HepG2 (cell line): Measurements from ENCODE around the gene FAM118B. TPM values are rescaled to one million over a fixed set of nuclear protein-coding genes. Genes with fewer than 3 reads are reported as not detected.
A peak's percentile ranks its signal among the peaks of the same experiment; 100 is the strongest.

Experiments
- CBX1 ChIP-seq: IDR thresholded peaks from one replicate; pipeline ENCODE4 v1.6.1; 2016; ENCODE audit warnings: antibody characterized with exemption, low read depth
- ISX ChIP-seq: sonication (generic); formaldehyde crosslinking; conservative IDR thresholded peaks from 2 replicates; pipeline ENCODE4 v1.5.0; 2020; ENCODE audit warnings: missing genetic modification reagents
- KDM4B ChIP-seq: sonication (generic); formaldehyde crosslinking; IDR thresholded peaks from 2 replicates; pipeline ENCODE4 v1.4.0; 2020; ENCODE audit warnings: missing genetic modification reagents
- KDM5B ChIP-seq: sonication (generic); formaldehyde crosslinking; IDR thresholded peaks from 2 replicates; pipeline ENCODE4 v1.4.0; 2020; ENCODE audit warnings: missing genetic modification reagents, mild to moderate bottlenecking, borderline replicate concordance
- MAX ChIP-seq: IDR thresholded peaks from 2 replicates; pipeline ENCODE4 v1.6.1; 2012; ENCODE audit warnings: inconsistent platforms
- NFE2L1 ChIP-seq: sonication (generic); formaldehyde crosslinking; IDR thresholded peaks from 2 replicates; pipeline ENCODE4 v1.4.0; 2020; ENCODE audit warnings: missing genetic modification reagents, mild to moderate bottlenecking, borderline replicate concordance
- NR0B2 ChIP-seq: sonication (generic); formaldehyde crosslinking; IDR thresholded peaks from 2 replicates; pipeline ENCODE4 v1.4.0; 2020; ENCODE audit warnings: mild to moderate bottlenecking, missing genetic modification reagents
- PLRG1 ChIP-seq: fragments of 450-650 bp; conservative IDR thresholded peaks from 2 replicates; pipeline ENCODE4 v1.6.1; 2016
- RBFOX2 ChIP-seq: fragments of 200-400 bp; formaldehyde crosslinking; IDR thresholded peaks from 2 replicates; pipeline ENCODE4 v1.6.1; 2017; ENCODE audit warnings: low read depth, mild to moderate bottlenecking, low read length
- RFX1 ChIP-seq: fragments of 450-650 bp; IDR thresholded peaks from 2 replicates; pipeline ENCODE4 v1.6.1; 2017
- STAT5B ChIP-seq: sonication (generic); formaldehyde crosslinking; IDR thresholded peaks from 2 replicates; pipeline ENCODE4 v1.4.0; 2020; ENCODE audit warnings: missing genetic modification reagents
- ZBTB4 ChIP-seq: sonication (generic); formaldehyde crosslinking; IDR thresholded peaks from 2 replicates; pipeline ENCODE4 v1.4.0; 2020; ENCODE audit warnings: missing genetic modification reagents, mild to moderate bottlenecking, borderline replicate concordance
- ZNF362 ChIP-seq: sonication (generic); formaldehyde crosslinking; IDR thresholded peaks from 2 replicates; pipeline ENCODE4 v1.4.0; 2020; ENCODE audit warnings: missing genetic modification reagents, mild to moderate bottlenecking, borderline replicate concordance
- ZNF549 ChIP-seq: sonication (generic); formaldehyde crosslinking; IDR thresholded peaks from 2 replicates; pipeline ENCODE4 v1.5.0; 2020; ENCODE audit warnings: missing genetic modification reagents
- ZNF564 ChIP-seq: sonication (generic); formaldehyde crosslinking; IDR thresholded peaks from 2 replicates; pipeline ENCODE4 v1.8.1; 2023; ENCODE audit warnings: mild to moderate bottlenecking, missing genetic modification reagents
- ZNF687 ChIP-seq: sonication (generic); formaldehyde crosslinking; IDR thresholded peaks from 2 replicates; pipeline ENCODE4 v1.5.1; 2020; ENCODE audit warnings: mild to moderate bottlenecking, missing genetic modification reagents, moderate library complexity
- ZNF747 ChIP-seq: sonication (generic); formaldehyde crosslinking; IDR thresholded peaks from 2 replicates; pipeline ENCODE4 v1.8.1; 2023; ENCODE audit warnings: missing genetic modification reagents, mild to moderate bottlenecking, borderline replicate concordance
- ZNF772 ChIP-seq: sonication (generic); formaldehyde crosslinking; IDR thresholded peaks from 2 replicates; pipeline ENCODE4 v1.5.0; 2020; ENCODE audit warnings: mild to moderate bottlenecking, missing genetic modification reagents
- polyA plus RNA-seq, 8 experiments: library from polyadenylated mRNA; depleted of rRNA in 3 of 8; stranded (reverse) in 7 of 8; unstranded in 1 of 8; fragments of >200 nt; fragmentation: Illumina TruSeq in 4 of 8; extraction: Trizol in 4 of 8; gene quantifications; 2 replicates each; pipeline versions ENCODE4 v1.2.1 to v1.2.3, GENCODE V29; 2011 to 2016; ENCODE audit warnings: low read depth in 4 of 8, missing spikeins in 1 of 8, mixed read lengths in 1 of 8; ENCODE audit not compliant: insufficient read depth in 1 of 8
- total RNA-seq, 5 experiments: library from RNA; depleted of rRNA; stranded (reverse); fragments of >200 nt; fragmentation: Illumina TruSeq; extraction: Trizol; gene quantifications; 2 replicates each; pipeline ENCODE4 v1.2.3, GENCODE V29; 2016; ENCODE audit warnings: low read depth in 1 of 5

The FAM118B gene
- total and polyA plus RNA-seq, 2 of the 13 experiments (the other 11 are each of a cell fraction or from before 2014, with no cell fraction given) = 10.2 to 25.7 TPM

GRCh38 chr11:126186025-126186698, 25.4 kb upstream of the FAM118B start (continued):
- TF ChIP-seq KDM5B (CRISPR knock-in tag) (0 out of 2 replicates have a peak, but pooled peaks have one; percentile 8), ZNF564 (CRISPR knock-in tag) (0 out of 2 replicates have a peak, but pooled peaks have one; percentile 22), KDM4B (CRISPR knock-in tag) (no peak), RBFOX2 (peak; percentile 51; the same call in 1 of the 2 replicates), ZNF747 (0 out of 2 replicates have a peak, but pooled peaks have one; percentile 38), MAX (peak; percentile 13; the same call in 1 of the 2 replicates), STAT5B (CRISPR knock-in tag) (no peak), ZNF549 (CRISPR knock-in tag) (no peak), ZBTB4 (CRISPR knock-in tag) (0 out of 2 replicates have a peak, but pooled peaks have one; percentile 9), ZNF772 (CRISPR knock-in tag) (0 out of 2 replicates have a peak, but pooled peaks have one; percentile 24), NFE2L1 (CRISPR knock-in tag) (no peak), RFX1 (no peak), ZNF362 (CRISPR knock-in tag) (peak; percentile 18; the same call in 1 of the 2 replicates), ISX (CRISPR knock-in tag) (0 out of 2 replicates have a peak, but pooled peaks have one; percentile 32), CBX1 (peak; percentile 8), PLRG1 (no peak), NR0B2 (CRISPR knock-in tag) (0 out of 2 replicates have a peak, but pooled peaks have one; percentile 33), ZNF687 (CRISPR knock-in tag) (peak; percentile 86; the same call in 1 of the 2 replicates)
